C4-2B (cell line): ENCODE measurements around the gene WDR4.

ENCODE experiments used
- ZFX ChIP-seq: fragments of 450-650 bp; IDR thresholded peaks from 2 replicates; pipeline ENCODE4 v1.6.1; 2017
- TF ChIP-seq, protein P1 (sequence below): fragments of 450-650 bp; conservative IDR thresholded peaks from 2 replicates; pipeline ENCODE4 v1.5.1; 2017; ENCODE audit warnings: mild to moderate bottlenecking

DNA sequence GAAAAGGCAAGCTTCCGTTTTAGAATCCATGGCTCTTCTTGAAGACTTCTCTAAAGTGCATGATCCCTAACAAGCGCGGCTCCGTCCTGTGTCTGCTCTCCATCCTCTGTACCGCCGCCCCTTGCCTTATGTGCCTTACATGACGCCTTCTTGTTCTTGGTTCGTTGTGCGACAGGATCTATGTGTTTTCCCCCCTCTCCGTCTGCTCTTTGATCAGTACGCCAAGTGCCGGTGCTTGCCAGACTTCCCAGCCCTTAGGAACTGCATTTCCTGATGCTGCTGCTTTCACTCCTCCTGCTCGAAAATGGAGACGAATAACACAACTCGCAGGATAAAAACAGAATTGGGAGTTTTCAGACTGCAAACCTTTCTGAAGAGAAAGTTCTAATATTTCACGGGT lies 26.9 kb upstream of the WDR4 start:
- TF ChIP-seq ZFX = no peak
- TF ChIP-seq, protein P1, sequence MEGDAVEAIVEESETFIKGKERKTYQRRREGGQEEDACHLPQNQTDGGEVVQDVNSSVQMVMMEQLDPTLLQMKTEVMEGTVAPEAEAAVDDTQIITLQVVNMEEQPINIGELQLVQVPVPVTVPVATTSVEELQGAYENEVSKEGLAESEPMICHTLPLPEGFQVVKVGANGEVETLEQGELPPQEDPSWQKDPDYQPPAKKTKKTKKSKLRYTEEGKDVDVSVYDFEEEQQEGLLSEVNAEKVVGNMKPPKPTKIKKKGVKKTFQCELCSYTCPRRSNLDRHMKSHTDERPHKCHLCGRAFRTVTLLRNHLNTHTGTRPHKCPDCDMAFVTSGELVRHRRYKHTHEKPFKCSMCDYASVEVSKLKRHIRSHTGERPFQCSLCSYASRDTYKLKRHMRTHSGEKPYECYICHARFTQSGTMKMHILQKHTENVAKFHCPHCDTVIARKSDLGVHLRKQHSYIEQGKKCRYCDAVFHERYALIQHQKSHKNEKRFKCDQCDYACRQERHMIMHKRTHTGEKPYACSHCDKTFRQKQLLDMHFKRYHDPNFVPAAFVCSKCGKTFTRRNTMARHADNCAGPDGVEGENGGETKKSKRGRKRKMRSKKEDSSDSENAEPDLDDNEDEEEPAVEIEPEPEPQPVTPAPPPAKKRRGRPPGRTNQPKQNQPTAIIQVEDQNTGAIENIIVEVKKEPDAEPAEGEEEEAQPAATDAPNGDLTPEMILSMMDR = no peak
